GM18498 (cell line): Measurements from ENCODE around the gene ABCA2.

Experiments
- ATAC-seq: cut with Tn5 transposase; IDR thresholded peaks from one replicate; pipeline ENCODE4 v1.9.1; 2021; ENCODE audit warnings: mild to moderate bottlenecking, moderate library complexity; ENCODE audit not compliant: unreplicated experiment

Gene ABCA2

DNA sequence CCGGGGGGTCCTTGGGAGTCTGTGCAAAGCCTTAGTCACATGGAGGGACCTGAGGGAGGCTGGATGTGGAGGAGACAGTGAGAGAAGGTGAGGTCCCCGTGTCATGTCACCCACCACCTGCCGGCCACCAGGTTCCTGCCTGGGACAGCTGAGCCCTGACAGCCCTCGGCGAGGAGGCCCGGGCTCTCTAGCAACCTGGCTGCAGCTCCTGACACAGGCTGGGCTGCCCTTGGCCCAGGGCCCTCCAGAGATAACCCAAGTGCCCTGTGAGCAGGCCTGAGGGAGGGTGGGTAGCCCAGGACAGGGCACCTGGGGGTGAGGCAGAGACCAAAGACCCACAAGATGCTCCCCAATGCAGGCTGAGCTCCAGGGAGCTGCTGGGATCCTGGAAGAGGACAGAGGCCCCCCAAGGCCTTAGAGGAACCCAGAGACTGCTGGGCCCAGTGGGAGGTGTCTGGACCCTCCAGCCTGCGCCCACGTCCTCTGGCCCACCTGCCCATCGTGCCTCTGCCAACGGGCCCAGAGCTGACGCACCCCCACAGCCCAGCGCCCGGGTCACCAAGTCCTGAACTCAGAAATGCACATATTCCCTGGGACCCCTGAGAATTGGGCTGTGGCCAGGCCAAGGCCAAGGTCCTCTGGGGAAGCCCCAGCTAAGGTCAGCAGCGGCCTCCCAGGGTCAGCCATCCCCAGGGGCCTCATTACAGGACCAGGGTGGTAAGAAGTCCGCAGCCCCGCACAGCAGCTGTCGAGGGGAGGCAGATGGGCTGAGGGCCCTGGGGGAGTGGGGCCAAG is 59.5 kb downstream of the ABCA2 start:
- no peak for ATAC-seq

GRCh38 chr9:136965771-136966484 is 62.1 kb downstream of the ABCA2 start:
- ATAC-seq, result no peak

DNA sequence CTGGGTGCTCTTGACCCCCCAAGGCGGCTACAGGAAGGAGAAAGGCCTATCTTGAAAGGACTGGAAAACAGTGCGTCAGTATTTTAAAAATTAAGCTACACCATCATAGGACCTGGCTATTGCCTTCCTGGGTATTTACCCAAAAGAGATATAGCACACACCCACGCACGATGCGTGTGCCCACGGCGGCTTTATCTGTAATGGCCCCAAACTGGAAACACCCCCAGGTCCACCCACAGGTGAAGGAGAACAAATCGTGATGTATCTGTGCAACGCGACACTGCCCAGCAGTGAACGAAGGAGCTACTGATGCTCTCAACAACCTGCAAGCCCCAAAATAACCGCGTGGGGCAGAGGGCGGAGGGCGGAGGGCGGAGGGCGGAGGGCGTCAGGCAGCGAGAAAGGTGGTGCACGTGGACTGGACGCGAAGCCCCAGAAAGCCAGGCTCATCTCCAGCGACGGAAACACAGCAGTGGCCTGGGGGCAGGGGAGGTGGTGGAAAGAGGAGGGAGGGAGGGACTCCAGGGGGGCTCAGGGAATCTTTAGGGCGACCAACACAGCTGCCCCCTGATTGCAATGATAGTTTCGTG is 63.1 kb downstream of the ABCA2 start:
- no peak for ATAC-seq

- ATAC-seq, result no peak
Observed at GRCh38 chr9:136964171-136964689, 63.8 kb downstream of the ABCA2 start.

GRCh38 chr9:136963751-136964150 is 64.3 kb downstream of the ABCA2 start:
- ATAC-seq, result no peak

- ATAC-seq, result no peak
Observed at GRCh38 chr9:136963341-136963740, 64.7 kb downstream of the ABCA2 start.

GRCh38 chr9:136962701-136963248 is 65.3 kb downstream of the ABCA2 start:
- no peak for ATAC-seq

DNA sequence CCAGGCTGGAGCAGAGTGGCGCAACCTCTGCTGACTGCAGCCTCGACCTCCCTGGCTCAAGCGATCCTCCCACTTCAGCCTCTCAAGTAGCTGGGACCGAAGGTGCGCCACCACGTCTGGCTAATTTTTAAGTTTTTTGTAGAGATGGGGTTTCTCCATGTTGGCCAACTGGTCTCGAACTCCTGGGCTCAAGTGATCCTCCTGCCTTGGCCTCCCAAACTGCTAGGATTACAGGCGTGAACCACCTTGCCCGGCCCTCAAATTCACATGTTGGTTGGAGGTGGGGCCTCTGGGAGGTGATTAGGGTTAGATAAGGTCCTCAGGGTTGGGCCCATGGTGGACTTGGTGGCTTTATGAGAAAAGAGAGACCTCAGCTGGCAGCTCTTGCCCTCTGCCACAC is 65.9 kb downstream of the ABCA2 start:
- ATAC-seq, result no peak

GRCh38 chr9:136961279-136962065 is 66.6 kb downstream of the ABCA2 start:
- ATAC-seq, result no peak

GRCh38 chr9:136960938-136961275 is 67.1 kb downstream of the ABCA2 start:
- ATAC-seq, result no peak

DNA sequence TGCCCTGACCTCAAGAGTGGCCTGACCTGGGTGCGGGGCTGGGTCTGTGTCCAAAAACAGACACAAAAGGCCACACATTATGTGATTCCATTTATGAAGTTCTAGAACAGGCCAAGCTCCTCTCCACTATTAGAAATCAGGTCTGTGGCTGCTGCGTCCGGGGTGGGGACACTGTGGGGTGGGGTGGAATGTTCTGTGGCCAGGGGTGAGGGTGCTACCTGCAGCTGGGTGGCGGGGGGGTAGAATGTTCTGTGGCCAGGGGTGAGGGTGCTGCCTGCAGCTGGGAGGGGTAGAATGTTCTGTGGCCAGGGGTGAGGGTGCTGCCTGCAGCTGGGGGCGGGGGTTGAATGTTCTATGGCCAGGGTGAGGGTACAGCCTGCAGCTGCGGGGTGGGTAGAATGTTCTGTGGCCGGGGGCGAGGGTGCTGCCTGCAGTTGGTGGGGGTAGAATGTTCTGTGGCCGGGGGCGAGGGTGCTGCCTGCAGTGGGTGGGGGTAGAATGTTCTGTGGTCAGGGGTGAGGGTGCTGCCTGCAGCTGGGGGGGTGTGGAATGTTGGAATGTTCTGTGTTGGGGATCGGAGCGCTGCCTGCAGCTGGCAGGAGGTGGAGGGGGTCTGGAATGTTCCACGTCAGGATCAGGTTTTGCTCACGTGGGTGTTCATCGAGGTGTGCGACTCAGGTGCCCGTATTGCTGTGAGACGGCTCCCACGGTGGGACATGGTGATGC is 67.7 kb downstream of the ABCA2 start:
- no peak for ATAC-seq

GRCh38 chr9:136958898-136959850 is 68.9 kb downstream of the ABCA2 start:
- ATAC-seq, result no peak

- no peak for ATAC-seq
Observed at GRCh38 chr9:136958473-136958872, 69.6 kb downstream of the ABCA2 start.

- no peak for ATAC-seq
Observed at GRCh38 chr9:136957901-136958300, 70.1 kb downstream of the ABCA2 start.

DNA sequence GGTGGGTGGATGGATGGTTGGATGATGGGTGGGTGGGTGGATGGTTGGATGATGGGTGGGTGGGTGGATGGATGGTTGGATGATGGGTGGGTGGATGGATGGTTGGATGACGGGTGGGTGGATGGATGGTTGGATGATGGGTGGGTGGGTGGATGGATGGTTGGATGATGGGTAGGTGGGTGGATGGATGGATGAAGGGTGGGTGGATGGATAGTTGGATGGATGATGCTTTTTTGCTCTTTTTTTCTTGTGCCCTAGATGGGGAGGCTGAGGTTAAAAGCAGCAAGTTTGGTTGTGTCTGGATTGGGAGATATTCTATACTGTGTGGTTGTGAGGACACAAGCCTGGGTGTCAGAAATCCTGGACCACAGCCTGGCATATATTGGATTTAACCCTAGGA is 70.6 kb downstream of the ABCA2 start:
- no peak for ATAC-seq
